ENCODE data around the gene RICTOR. TPM values are rescaled to one million over a fixed set of nuclear protein-coding genes. Genes with fewer than 3 reads are reported as not detected.
"Not testable (repeated sequence)": the region's sequence is repeated elsewhere in the genome, so short reads cannot be mapped to it uniquely, and the experiment has no call there.

Gene RICTOR
- total RNA-seq, 1 experiment from 2014 or later: 11.0 TPM

DNA sequence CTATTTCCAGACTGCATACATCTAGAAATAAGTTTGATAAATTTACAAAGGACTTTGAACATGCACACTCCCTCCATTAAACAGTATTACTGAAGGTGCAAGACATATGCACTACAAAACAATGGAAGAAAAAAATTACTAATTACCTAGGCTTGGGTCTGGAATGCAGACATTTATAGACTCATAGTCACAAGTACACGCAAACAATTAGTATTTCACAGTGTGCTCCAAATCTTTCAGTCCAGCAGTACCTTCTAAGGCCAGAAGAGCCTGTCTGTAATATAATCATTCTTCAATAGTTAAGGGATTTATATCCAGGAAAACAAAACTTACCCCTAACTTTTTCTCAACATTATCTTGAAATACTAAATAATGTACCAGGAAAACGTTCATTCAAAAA is 11.2 kb downstream of the RICTOR start:
- no peak for DNase-seq (ENCODE audit: low spot score)
- in situ Hi-C loops (cut with HindIII; ENCODE audit: low sequenced_read_pairs): no loop called here

DNA sequence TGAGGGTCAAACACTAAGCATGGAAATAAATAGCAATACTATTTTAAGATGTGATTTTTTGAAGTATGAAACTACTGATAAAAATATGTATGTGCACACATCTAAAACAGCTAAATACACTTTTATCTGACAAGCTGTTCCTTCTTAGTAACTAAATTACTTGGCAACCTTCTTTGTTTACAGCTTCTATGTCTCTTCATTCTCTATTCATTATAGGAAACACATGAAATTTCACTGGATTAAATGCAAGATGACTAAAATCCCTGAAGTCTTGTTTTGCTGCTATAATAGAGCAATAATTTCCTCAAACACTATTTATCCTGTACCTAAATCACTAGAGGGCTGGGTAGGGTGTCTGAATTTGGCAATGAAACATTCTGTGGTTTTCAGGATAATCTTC is 11.7 kb downstream of the RICTOR start:
- in situ Hi-C loops (cut with HindIII; ENCODE audit: low sequenced_read_pairs): no loop called here
- no peak for DNase-seq (ENCODE audit: low spot score)

DNA sequence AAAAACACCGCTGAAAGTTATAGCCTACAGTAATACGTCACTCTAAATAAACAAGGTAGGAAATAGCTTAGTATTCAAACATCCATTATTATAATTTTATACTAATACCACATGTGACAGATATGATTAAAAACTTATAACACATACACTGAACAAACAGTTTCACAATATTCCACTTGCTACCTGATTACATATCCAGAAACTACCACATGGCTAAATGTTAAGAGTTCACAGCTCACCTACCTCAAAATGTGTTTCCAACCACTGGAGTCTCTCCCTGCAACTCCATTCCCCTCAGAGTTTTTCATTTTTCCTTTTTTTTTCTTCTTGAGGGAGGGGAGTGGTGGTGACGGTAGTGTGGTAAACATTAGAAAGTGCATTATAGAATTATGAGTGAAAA is 12.1 kb downstream of the RICTOR start:
- DNase-seq (ENCODE audit: low spot score): no peak
- in situ Hi-C loops (cut with HindIII; ENCODE audit: low sequenced_read_pairs): no loop called here

DNA sequence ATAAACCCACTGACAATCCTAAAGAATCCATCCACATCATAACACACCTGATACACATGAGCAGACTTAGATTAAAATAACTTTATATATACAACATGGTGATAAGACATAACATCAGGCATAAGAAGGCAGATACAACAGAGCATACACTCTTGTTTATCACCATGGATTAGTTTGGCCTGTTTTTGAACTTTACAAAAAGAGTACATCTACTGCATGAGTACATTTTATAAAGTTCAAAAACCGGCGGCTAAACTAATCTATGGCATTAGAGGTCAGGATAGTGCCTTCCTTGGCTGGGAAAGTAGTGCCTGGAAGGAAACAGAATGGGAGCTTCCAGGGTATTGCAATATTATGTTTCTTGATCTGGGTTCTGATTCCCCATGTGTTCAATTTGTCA is 15.1 kb downstream of the RICTOR start:
- no peak for DNase-seq (ENCODE audit: low spot score)
- in situ Hi-C loops (cut with HindIII; ENCODE audit: low sequenced_read_pairs): no loop called here

DNA sequence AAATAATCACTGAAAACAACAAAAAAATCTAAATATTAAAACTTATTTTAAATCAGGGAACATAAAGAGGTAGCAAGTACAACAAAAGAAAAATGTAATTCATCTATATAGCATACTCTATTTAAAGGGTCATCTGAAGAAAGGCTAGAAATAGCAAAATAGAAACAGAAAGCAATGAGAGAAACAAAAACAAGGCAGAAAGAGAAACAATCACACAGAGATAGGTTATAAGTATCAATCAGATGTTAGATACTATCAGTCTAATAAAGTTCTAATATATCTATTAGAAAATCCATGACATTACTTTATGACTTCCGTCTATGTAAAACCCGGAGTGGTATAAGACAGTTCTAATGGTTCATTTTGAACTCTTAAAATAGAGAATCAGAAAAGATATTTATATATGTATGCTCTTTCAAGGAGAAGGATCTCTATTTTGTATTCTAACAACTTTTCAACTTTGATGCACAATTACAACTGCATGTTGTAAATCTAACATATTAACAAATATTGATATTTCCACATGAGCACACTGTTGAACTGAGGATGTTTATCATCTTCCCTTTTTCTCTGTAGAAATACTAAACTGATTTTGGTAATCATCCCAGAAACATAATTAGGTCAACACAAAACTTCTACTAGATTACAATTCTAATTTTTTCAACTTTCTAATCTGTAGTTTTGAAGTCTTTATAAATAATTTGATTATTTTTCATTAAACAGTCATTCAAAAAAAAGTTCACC is 15.8 kb downstream of the RICTOR start:
- in situ Hi-C loops (cut with HindIII; ENCODE audit: low sequenced_read_pairs): no loop called here
- DNase-seq (ENCODE audit: low spot score): no peak

DNA sequence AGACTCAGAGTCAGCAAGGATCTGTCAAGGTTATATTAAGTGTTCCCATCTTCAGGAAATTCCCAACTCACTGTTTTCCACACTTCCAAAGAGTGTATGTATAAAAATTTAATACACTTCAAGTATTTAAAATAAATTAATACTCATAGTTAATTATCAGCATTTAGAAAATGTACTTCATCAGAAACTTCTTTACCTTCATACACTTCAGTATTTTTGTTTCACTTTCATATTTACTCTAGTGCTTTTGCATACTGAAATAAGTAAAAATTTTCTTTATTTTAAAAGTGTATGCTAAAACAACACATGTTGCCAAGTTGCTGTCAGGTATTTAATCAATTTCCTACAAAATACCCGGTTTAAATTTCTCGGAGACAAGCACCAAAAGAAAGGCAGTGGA is 16.5 kb downstream of the RICTOR start:
- DNase-seq (ENCODE audit: low spot score): no peak
- in situ Hi-C loops (cut with HindIII; ENCODE audit: low sequenced_read_pairs): no loop called here

DNA sequence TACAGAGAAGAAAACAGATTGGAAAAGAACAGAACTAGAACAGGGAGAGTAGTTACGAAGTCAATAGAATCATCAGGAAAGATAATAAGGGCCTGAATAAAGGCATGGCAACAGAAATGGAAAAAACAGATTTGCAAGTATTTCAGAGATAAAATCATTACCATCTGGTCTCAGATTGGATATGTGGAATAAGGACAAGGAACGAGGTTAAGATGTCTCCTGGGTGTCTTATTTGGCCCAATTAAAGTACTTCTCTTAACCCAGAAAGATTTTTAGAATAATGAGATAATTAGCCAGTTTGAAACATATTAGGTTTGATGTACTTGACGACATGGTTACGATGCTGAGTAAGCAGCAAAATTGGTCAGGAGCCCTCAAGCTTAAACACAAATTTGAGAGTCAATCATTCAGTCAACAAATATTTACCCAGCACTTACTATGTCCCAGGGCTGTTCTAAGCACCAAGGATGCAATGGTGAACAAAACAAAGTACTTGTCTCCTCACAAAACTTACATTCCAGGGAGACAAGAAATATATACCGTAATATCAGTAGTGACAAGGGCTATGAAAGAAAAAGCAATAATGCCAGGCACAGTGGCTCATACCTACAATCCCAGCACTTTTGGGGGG is 18.3 kb downstream of the RICTOR start:
- DNase-seq (ENCODE audit: low spot score): no peak
- in situ Hi-C loops (cut with HindIII; ENCODE audit: low sequenced_read_pairs): no loop called here

DNA sequence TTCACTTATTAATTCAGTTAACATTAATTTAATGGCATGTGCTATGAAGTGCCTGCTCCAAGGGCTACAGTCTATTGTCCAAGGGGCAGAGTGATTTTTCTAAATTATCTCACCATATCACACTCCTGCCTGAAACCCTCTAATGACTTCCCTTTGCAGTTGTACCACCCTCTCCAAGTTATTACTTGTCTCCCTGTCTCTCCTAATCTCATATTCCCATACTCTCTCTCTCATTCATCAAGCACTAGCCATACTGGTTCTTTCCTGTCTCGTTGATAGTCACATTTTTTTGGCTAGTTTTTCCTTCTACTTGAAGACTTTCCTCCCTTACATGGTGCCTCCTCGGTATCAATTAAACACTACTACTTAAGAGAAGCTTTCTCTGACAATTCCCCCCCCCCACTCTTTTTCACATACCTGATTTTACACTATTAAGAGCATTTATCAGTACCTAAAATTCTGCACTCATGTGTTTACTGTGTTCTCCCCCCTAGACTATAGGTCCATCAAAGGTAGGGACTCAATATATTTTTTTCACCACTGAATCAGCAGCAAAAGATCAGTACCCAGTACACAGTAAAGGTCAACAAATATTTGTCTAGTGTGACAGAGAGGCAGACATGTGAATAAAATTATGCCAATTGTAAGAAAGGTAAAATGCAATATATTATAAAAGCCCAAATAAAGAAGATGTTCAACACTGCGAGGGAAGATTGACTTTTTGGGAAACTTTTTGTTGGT is 19.0 kb downstream of the RICTOR start:
- in situ Hi-C loops (cut with HindIII; ENCODE audit: low sequenced_read_pairs): no loop called here
- no peak for DNase-seq (ENCODE audit: low spot score)

DNA sequence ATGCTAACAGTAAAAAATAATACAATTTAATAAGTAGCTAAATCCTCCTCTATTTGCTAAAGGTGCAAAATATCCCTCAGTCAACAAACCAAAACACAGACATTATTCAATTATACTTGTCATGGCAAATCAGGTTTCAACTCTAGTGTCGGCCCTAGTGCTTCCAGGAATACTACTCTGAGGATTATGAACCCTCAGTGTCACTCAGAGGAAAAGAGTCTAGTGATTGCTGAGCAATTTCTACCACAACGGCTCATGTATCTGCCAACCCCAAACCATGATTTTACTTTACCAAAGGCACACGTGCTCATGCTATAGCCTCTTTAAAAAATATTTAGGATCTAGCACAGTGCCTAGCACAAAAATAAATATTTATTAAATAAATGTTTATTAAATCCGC is 21.0 kb downstream of the RICTOR start:
- in situ Hi-C loops (cut with HindIII; ENCODE audit: low sequenced_read_pairs): no loop called here

DNA sequence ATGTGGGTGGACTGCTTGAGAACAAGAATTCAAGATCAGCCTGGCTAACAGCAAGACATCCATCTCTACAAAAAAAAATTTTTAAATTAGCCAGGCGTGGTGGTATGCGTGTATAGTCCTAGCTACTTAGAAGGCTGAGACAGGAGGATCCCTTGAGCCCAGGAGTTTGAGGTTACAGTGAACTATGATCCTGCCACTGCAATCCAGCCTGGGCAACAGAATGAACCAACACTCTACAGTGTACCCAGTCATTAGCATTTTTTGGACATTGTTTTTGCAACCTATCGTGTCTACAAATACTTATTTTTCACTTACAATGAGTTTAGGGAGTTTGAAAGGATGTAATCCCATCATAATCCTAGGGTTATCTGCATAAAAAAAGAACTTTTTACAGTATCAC is 22.1 kb downstream of the RICTOR start:
- in situ Hi-C loops (cut with HindIII; ENCODE audit: low sequenced_read_pairs): no loop called here

More for the DNA sequence above, 21.0 kb downstream of the RICTOR start:
- no peak for DNase-seq (ENCODE audit: low spot score)

DNA sequence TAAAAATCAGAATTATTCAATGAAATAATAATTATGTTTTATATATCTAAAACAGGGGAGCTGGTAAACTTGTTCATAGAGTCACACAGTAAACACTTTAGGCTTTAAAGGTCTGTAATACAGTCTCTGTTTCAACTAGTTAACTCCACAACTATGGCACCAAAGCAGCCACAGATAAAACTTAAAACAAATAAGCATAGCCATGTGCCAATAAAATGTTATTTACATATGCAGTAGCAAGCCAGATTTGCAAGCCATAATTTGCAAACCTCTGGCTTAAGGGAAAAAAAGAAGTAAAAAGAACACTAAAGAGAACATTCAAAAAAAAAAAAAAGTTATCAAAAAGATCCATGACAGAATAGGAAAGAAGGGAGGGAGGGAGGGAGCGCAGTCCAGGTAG is 24.9 kb downstream of the RICTOR start:
- in situ Hi-C loops (cut with HindIII; ENCODE audit: low sequenced_read_pairs): no loop called here

More for the DNA sequence above, 22.1 kb downstream of the RICTOR start:
- no peak for DNase-seq (ENCODE audit: low spot score)

DNA sequence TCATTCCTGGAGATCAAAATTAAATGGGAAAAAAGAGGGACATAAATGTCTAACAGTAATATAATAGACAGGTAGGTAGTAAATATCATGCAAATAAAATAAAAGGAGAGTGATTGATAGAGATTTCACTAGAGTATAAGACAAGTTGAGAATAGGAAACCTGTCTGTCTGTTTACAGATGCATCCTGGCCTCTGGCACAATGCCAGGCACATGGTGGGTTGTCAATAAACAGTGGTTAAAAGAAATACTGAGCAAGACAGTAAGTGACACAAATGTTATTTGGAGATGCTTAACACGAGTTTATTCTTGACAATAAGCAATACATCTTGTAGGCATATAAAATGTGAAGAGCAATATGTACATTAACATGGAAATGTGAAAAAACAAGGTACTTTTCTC is 33.3 kb downstream of the RICTOR start:
- DNase-seq (ENCODE audit: low spot score): no peak
- in situ Hi-C loops (cut with HindIII; ENCODE audit: low sequenced_read_pairs): no loop called here

More for the DNA sequence above, 24.9 kb downstream of the RICTOR start:
- no peak for DNase-seq (ENCODE audit: low spot score)

DNA sequence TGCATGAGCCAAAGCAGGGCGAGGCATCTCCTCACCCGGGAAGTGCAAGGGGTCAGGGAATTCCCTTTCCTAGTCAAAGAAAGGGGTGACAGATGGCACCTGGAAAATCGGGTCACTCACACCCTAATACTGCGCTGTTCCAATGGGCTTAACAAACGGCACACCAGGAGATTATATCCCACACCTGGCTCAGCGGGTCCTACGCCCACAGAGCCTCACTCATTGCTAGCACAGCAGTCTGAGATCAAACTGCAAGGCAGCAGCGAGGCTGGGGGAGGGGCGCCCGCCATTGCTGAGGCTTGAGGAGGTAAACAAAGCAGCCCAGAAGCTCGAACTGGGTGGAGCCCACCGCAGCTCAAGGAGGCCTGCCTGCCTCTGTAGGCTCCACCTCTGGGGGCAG is 39.7 kb downstream of the RICTOR start:
- DNase-seq (ENCODE audit: low spot score): not testable (repeated sequence)

DNA sequence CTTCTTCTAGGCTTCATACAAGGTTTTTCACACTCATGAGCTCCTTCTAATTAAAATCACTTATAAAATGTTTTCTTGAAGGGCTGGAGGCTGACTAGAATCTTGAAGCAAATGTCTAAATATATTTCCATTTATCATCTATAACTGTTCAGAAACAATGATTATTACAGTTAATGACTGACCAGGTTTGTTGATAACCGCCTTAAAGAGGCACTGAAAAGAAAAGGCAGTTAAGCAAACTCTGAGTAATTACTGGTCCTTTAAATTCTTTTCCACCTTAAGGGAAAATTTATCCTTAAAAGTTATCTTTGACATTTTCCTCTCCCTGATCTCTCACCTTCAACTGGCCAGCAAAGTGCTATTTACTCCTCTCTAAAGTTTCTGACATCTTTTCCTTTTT is 43.2 kb downstream of the RICTOR start:
- in situ Hi-C loops (cut with HindIII; ENCODE audit: low sequenced_read_pairs): no loop called here
- no peak for DNase-seq (ENCODE audit: low spot score)

More for the DNA sequence above, 39.7 kb downstream of the RICTOR start:
- in situ Hi-C loops (cut with HindIII; ENCODE audit: low sequenced_read_pairs): not testable (repeated sequence)

DNA sequence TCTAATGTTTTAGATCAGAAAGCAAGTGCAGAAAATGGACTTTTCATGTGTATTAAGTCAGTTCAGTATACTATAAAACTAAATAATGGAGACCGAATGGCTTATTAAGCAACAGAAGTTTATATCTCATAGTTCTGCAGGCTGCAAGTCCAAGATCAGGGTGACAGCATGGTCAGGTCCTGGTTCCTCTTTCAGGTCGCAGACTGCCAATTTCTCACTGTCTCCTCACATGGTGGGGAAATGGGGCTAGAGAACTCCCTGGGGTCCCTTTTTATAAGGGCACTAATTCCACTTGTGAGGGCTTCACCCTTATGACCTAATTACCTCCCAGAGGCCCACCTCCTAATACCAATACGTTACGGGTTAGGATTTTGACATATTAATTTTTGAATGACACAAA is 48.7 kb downstream of the RICTOR start:
- in situ Hi-C loops (cut with HindIII; ENCODE audit: low sequenced_read_pairs): no loop called here
- no peak for DNase-seq (ENCODE audit: low spot score)

DNA sequence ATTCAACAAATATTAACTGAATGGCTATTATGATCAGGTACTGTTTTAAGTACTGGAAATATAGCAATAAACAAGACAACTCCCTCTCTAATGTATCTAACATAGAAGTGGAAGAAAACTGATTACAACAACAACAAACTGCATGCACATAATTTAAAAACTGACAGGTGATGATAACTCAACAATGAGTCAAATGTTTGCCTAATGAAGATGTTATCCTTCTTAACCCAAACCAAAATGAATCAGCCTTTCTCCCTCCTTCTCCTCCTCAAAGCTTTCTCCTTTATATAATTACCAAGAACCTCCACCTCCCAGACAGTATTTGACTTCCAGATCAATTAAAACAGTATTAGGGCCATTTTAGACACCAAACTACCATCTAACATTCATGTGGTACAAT is 49.3 kb downstream of the RICTOR start:
- in situ Hi-C loops (cut with HindIII; ENCODE audit: low sequenced_read_pairs): no loop called here
- DNase-seq (ENCODE audit: low spot score): no peak

DNA sequence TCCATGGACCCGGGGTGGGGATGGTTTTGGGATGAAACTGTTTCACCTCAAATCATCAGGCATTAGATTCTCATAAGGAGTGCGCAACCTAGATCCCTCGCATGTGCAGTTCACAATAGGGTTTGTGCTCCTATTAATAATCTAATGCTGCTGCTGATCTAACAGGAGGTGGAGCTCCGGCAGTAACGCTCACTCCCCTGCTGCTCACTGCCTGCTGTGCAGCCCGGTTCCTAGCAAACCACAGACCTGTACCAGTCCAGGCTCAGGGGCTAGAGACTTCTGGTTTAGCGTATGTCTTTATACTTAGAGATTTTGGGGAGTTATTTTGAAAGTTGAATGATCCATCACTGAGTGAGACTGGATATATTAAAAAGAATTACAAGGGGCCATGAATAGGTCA is 50.2 kb downstream of the RICTOR start:
- peak; percentile 47 for DNase-seq (ENCODE audit: low spot score)

DNA sequence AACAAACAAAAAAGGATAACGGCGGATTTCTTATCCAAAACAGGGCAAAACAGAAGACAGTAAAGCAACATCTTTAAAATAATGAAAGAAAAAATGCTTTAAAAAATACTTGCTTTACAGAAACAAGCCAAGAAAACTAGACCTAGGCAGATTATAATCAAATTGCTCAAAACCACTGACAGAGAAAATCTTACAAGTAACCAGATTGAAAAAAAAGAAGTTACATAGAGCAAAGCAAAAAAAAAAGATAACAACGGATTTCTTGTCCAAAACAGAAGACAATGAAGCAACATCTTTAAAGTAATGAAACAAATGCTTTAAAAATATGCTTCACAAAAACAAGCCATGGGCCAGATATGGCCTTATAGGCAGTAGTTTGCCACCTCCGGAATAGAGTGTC is 51.1 kb downstream of the RICTOR start:
- no peak for DNase-seq (ENCODE audit: low spot score)
- in situ Hi-C loops (cut with HindIII; ENCODE audit: low sequenced_read_pairs): no loop called here

More for the DNA sequence above, 50.2 kb downstream of the RICTOR start:
- in situ Hi-C loops (cut with HindIII; ENCODE audit: low sequenced_read_pairs): no loop called here

DNA sequence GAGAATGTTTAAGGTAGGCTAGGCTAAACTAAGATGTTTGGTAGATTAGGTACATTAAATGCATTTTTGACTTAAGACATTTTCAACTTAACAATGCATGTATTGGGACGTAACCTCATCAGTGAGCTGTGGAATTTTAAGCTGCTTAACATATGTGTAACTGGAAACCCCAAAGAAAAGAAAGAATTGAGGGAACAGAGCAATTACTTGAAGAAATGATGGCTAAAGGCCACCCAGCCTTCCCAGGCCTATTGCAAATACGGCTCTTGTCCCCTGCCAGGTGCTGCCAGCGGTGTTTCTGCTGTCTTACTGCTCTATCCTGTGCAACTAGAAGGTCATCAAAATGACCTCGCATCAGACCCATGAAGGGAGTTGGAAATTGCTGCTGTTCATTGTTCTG is 52.0 kb downstream of the RICTOR start:
- no peak for DNase-seq (ENCODE audit: low spot score)
- in situ Hi-C loops (cut with HindIII; ENCODE audit: low sequenced_read_pairs): no loop called here

DNA sequence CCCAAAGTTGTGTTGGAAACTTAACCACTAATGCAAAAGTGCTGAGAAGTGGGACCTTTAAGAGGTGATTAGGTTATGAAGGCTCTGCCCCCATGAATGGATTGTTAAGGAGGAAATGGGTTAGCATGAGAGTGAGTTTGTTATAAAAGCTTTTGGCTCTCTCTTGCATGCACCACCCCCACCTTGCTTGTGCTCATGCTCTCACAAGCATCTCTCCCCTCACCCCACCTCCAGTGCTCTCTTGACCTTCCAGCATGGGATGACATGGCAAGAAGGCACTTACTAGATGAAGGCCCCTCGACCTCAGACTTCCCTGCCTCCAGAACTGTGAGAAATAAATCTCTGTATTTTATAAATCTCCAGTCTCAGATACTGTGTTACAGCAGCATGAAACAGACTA is 52.8 kb downstream of the RICTOR start:
- DNase-seq (ENCODE audit: low spot score): no peak
- in situ Hi-C loops (cut with HindIII; ENCODE audit: low sequenced_read_pairs): no loop called here

Measured in G401 (cell line).